Stimulated activated CD8-positive, alpha-beta memory T cell treated with anti-CD3 and anti-CD28 coated beads, Interleukin-7, amount 100 ng/mL, for 24 hours (primary cell): ENCODE results near the gene PPP2R3C.
"Not testable (repeated sequence)": the region's sequence is repeated elsewhere in the genome, so short reads cannot be mapped to it uniquely, and the experiment has no call there.

Experiments
- DNase-seq: peaks from one replicate; pipeline ENCODE4 v3.0.0-alpha.2; 2020; ENCODE audit warnings: low read depth

The PPP2R3C gene

GRCh38 chr14:35052637-35053036 lies 69.2 kb downstream of the PPP2R3C start:
- DNase-seq = no peak

DNA sequence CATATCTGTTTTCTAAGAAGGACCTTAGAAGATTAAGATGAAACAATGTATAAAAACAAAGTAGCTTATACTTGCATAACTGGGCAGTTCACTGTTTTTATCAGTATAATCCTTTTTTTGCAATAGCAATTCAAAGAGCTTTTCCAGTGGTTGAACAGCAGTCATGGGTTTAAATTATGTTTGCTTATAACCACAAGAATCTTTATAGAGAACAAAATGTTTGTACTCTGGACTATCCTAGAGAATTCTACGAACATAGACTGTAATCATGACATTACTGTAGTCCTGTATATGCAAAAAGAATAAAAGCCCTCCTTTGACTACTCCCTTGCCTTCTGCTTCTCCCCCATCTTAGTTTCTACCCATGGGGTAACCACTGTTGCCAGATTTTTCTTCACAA lies 70.0 kb downstream of the PPP2R3C start:
- DNase-seq = no peak

DNA sequence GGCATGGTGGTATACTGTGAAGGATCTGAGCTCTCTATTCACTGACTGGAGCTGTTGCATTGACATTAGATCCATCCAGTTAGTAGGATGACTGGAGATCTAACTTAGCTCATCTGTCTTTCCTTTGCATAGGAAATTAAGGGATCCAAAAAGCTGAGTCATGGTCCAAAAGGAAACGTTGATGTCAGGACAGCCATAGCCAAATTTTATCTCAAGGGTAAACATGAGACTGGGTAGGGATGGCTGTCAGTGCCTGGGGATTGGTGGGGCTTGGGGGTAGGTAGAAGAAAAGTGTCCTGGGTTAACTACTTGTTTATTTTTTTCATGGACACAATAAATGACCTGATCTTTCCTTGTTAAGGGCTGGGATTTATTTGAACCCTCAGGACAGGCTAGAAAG lies 71.1 kb downstream of the PPP2R3C start:
- no peak for DNase-seq

GRCh38 chr14:35047976-35048513 lies 73.7 kb downstream of the PPP2R3C start:
- DNase-seq = no peak

DNA sequence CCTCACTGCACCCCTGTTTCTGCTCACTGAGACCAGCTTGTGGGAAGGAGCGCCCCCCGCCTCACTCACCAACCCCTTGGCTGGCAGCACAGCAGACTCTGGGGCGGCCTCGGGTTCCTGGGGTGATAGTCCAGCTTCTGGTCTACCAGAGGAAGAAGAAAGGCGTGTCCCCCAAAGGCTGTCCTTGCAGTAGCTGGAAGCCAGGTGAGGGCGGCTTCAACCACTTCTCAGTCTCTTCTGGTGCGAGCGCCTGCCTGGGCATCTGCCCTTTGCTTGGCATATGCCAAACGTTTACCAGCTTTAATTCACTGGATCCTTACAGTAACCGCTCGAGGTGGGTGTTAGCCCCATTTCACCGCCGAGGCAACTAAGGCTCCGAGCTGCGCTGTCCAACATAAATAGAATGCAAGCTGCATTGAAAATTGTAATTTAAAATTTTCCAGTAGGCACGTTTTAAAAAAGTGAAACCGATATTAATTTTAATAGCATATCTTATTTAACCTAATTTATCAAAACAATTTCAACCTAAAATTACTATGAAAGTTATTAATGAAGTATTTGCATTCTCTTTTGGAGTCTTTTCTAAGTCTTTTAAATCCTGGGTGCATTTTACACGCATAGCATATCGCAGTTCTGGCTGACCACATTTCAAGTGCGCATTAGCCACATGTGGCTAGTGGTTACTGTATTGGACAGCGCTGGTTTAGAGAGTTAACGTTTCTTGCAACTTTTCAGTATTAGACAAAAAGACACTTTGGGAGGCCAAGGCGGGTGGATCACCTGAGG lies 74.8 kb downstream of the PPP2R3C start:
- DNase-seq = peak; percentile 13

- DNase-seq = peak; percentile 96
Measured at GRCh38 chr14:35046048-35046750, 75.6 kb downstream of the PPP2R3C start, which contains the start of gene FAM177A1. FAM177A1 (plus strand) TSS chr14:35046272; CDS start chr14:35046464, 192 bp downstream.

- DNase-seq = no peak
Measured at GRCh38 chr14:35045798-35046047, 76.1 kb downstream of the PPP2R3C start.

GRCh38 chr14:35044939-35045797 lies 76.6 kb downstream of the PPP2R3C start:
- DNase-seq = no peak

- DNase-seq = no peak
Measured at GRCh38 chr14:35043046-35043445, 78.7 kb downstream of the PPP2R3C start.

DNA sequence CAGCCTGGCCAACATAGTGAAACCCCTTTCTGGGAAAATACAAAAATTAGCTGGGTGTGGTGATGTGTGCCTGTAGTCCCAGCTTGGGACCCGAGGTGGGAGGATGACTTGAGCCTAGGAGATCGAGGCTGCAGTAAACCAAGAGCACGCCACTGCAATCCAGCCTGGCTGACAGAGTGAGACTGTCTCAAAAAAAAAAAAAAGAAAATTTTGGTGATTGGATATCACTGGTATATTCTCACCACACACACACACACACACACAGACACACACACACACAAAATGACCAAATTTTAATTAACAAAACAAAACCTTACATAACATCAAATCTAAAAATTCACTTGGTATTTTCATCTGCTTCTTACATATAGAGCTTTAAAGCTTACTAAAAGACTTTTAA lies 79.2 kb downstream of the PPP2R3C start:
- no peak for DNase-seq

- DNase-seq = not testable (repeated sequence)
Measured at GRCh38 chr14:35038312-35038711, 83.5 kb downstream of the PPP2R3C start.
